GM12878 (cell line): ENCODE results near the gene TCIRG1. TPM values are rescaled to one million over a fixed set of nuclear protein-coding genes. Genes with fewer than 3 reads are reported as not detected.

Source experiments
- ATAC-seq: fragments of 200-7000 bp; cut with Tn5 transposase; 3 replicates; pipeline ENCODE4 v1.9.1; 2020; ENCODE audit warnings: mild to moderate bottlenecking, moderate library complexity
- BruUV-seq: library from RNA; stranded (reverse); fragments of 400-500 nt; replicated peaks from 2 replicates; lab custom pipeline; 2021; lab: Mats Ljungman, UMichigan
- CTCF ChIA-PET: fragments of 300-600 bp; sonication (Branson Sonifier 250); formaldehyde crosslinking; extraction: SDS; loops from one replicate; lab custom pipeline; 2021; ENCODE audit warnings: inconsistent platforms; lab: Yijun Ruan, JAX
- POLR2A ChIA-PET: fragments of 350-600 bp; formaldehyde crosslinking; extraction: SDS; loops from one replicate; lab custom pipeline; 2021; ENCODE audit warnings: inconsistent platforms; lab: Charles Lee
- RAD21 ChIA-PET: fragments of 300-600 bp; sonication (Branson Sonifier 250); formaldehyde crosslinking; loops from one replicate; lab custom pipeline; 2023; ENCODE audit warnings: antibody characterized with exemption; ENCODE audit not compliant: unreplicated experiment; lab: Charles Lee
- SMC1A ChIA-PET: fragments of 300-600 bp; sonication (Branson Sonifier 250); formaldehyde crosslinking; loops from one replicate; lab custom pipeline; 2023; ENCODE audit not compliant: unreplicated experiment, uncharacterized antibody; lab: Charles Lee
- DNase-seq: peaks from one replicate; pipeline ENCODE4 v3.0.0-alpha.2; 2011; ENCODE audit warnings: low read depth, low spot score
- FAIRE-seq: peaks from 3 replicates; lab custom pipeline; 2011; peaks lifted over from hg19 to GRCh38; lab: Jason Lieb, UNC
- H2AFZ ChIP-seq: 2 replicates; pipeline ENCODE4 v1.6.0; 2011; ENCODE audit warnings: low read depth, low read length, control low read depth; ENCODE audit not compliant: control insufficient read depth
- H3K27ac ChIP-seq: 2 replicates; pipeline ENCODE4 v1.5.1; 2011; ENCODE audit warnings: control low read depth; ENCODE audit not compliant: control insufficient read depth, insufficient read depth
- H3K27me3 ChIP-seq, 2 experiments: replicated peaks in 1 of 2; 2 replicates each; pipeline versions ENCODE4 v1.6.0 to v1.6.1; 2011; ENCODE audit warnings: low read length in 1 of 2; ENCODE audit not compliant: control insufficient read depth in 2 of 2, insufficient read depth in 2 of 2
- H3K36me3 ChIP-seq, 2 experiments: 2 replicates each; pipeline ENCODE4 v1.5.1; 2011; ENCODE audit warnings: low read length in 1 of 2; ENCODE audit not compliant: control insufficient read depth in 2 of 2, insufficient read depth in 2 of 2
- H3K4me1 ChIP-seq: 2 replicates; pipeline ENCODE4 v1.6.1; 2011; ENCODE audit warnings: mild to moderate bottlenecking, low read length, moderate library complexity, mixed read lengths; ENCODE audit not compliant: control insufficient read depth, insufficient read depth
- H3K4me2 ChIP-seq: 2 replicates; pipeline ENCODE4 v1.6.0; 2011; ENCODE audit warnings: control low read depth; ENCODE audit not compliant: control insufficient read depth, insufficient read depth
- H3K4me3 ChIP-seq: fragments of 200-600 bp; sonication (generic); 2 replicates; pipeline ENCODE4 v1.5.1; 2016
- H3K79me2 ChIP-seq: 2 replicates; pipeline ENCODE4 v1.6.0; 2011; ENCODE audit warnings: low read length; ENCODE audit not compliant: control insufficient read depth, insufficient read depth
- H3K9ac ChIP-seq: 2 replicates; pipeline ENCODE4 v1.8.0; 2011; ENCODE audit warnings: low read length, control low read depth, mixed read lengths; ENCODE audit not compliant: control insufficient read depth, insufficient read depth
- H3K9me3 ChIP-seq: replicated peaks from 3 replicates; pipeline ENCODE4 v1.5.1; 2011; ENCODE audit warnings: mild to moderate bottlenecking, low read length; ENCODE audit not compliant: control insufficient read depth, insufficient read depth
- H4K20me1 ChIP-seq: 2 replicates; pipeline ENCODE4 v1.6.0; 2011; ENCODE audit not compliant: control insufficient read depth, insufficient read depth
- CREB1 ChIP-seq: IDR thresholded peaks from 2 replicates; pipeline ENCODE4 v1.6.1; 2012; ENCODE audit warnings: low read depth, mild to moderate bottlenecking, inconsistent platforms
- IRF3 ChIP-seq: fragments of 450-650 bp; IDR thresholded peaks from 2 replicates; pipeline ENCODE4 v1.6.1; 2014; ENCODE audit warnings: mild to moderate bottlenecking
- LARP7 ChIP-seq: fragments of 450-650 bp; IDR thresholded peaks from 2 replicates; pipeline ENCODE4 v1.6.1; 2017; ENCODE audit warnings: mild to moderate bottlenecking
- RELB ChIP-seq: fragments of 450-650 bp; IDR thresholded peaks from 2 replicates; pipeline ENCODE4 v1.6.1; 2017; ENCODE audit warnings: low read depth, mild to moderate bottlenecking, moderate library complexity
- SIX5 ChIP-seq: IDR thresholded peaks from 2 replicates; pipeline ENCODE4 v1.6.1; 2011; ENCODE audit warnings: mild to moderate bottlenecking, low read depth, low read length, moderate library complexity; ENCODE audit not compliant: severe bottlenecking
- SREBF1 ChIP-seq: IDR thresholded peaks from 2 replicates; pipeline ENCODE4 v1.6.1; 2012; ENCODE audit warnings: mild to moderate bottlenecking, low read length
- TCF7 ChIP-seq: IDR thresholded peaks from 2 replicates; pipeline ENCODE4 v1.6.1; 2014; ENCODE audit warnings: antibody characterized with exemption, borderline replicate concordance
- ZBTB11 ChIP-seq: fragments of 450-650 bp; formaldehyde crosslinking; IDR thresholded peaks from 2 replicates; pipeline ENCODE4 v1.5.0; 2022; ENCODE audit warnings: mild to moderate bottlenecking, missing genetic modification characterization
- WGBS: methylation state at CpG from one replicate; pipeline ENCODE4 v1.1.6; 2016; ENCODE audit warnings: low lambda C conversion rate; ENCODE audit not compliant: insufficient replicate concordance, insufficient coverage; ENCODE audit errors: missing lambda C conversion rate; 5-methylcytosine and 5-hydroxymethylcytosine counted together
- in situ Hi-C: fragments of 300-500 bp; cut with MboI; formaldehyde crosslinking; loops from 9 replicates; pipeline ENCODE4 v1.14.3; 2018; ENCODE audit warnings: mixed read lengths
- intact Hi-C: fragments of 100-400 bp; cut with micrococcal nuclease; formaldehyde crosslinking; loops from one replicate; pipeline ENCODE4 v1.14.2; 2022; ENCODE audit not compliant: unreplicated experiment
- polyA plus RNA-seq, 11 experiments: library from polyadenylated mRNA; depleted of rRNA in 4 of 11; unstranded in 6 of 11; stranded (reverse) in 5 of 11; fragments of >200 nt; fragmentation: Nextera tagmentation in 4 of 11; fragmentation: Illumina TruSeq in 1 of 11; extraction: Ambion mirVana in 4 of 11; extraction: Trizol in 1 of 11; gene quantifications; 1 replicate in 1 of 11; 2 replicates in 10 of 11; pipeline versions ENCODE4 v1.2.1 to v1.2.3, GENCODE V29; 2011 to 2016; ENCODE audit warnings: inconsistent platforms in 2 of 11, missing spikeins in 2 of 11, low read depth in 1 of 11
- total RNA-seq, 4 experiments: library from RNA; depleted of rRNA in 3 of 4; stranded (reverse); fragments of >200 nt in 3 of 4; fragmentation: Illumina TruSeq in 1 of 4; extraction: Trizol in 1 of 4; gene quantifications; 2 replicates each; pipeline versions ENCODE4 v1.2.1 to v1.2.3, GENCODE V29; 2013 to 2021

Gene TCIRG1
- total and polyA plus RNA-seq, 10 of the 15 experiments (the other 5 are each of a cell fraction or from before 2014, with no cell fraction given) = 0.76 to 218 (median 87.4) TPM

- Histone ChIP-seq H3K27me3 (no peaks in the 10 kb centered on the region), H3K9me3 (no peaks in the 10 kb centered on the region), H3K9ac (peak overlapping the region; percentile 79; the same call in 1 of the 2 replicates), H4K20me1 (no peaks in the 10 kb centered on the region; the same call in 1 of the 2 replicates), H3K4me2 (no peak overlapping the region), H2AFZ (no peak overlapping the region), H3K36me3 (peaks cover 5 to 24% of the 10 kb centered on the region in 2 experiments; a peak in 3 of 4 replicates), H3K4me1 (peaks cover 13% of the 10 kb centered on the region), H3K4me3 (no peak overlapping the region), H3K27ac (peak overlapping the region; percentile 91; the same call in 1 of the 2 replicates), H3K79me2 (peaks cover 46% of the 10 kb centered on the region)
- intact Hi-C loops = no loop called here
- no peak for FAIRE-seq
- POLR2A ChIA-PET = interaction anchor here (3.4 kb wide), 1 partner anchor 76 kb away, joined by 21 read pairs; no protein-coding TSS in a partner anchor
- in situ Hi-C loops = no loop called here
- WGBS = 93% methylated on average over 24 of the region's 27 CpGs
- RAD21 ChIA-PET = interaction anchor here (1.3 to 4.3 kb wide), 3 partner anchors 9 to 76 kb away, joined by 3 to 23 read pairs (median 4); partner anchors contain the start of gene ALDH3B1
- no TSS peak for BruUV-seq
- no peak for DNase-seq
- TF ChIP-seq RELB (no peak), IRF3 (no peak), SIX5 (no peak), SREBF1 (no peak), CREB1 (no peak), LARP7 (no peak), ZBTB11 (no peak), TCF7 (no peak)
- ATAC-seq = no peak
- SMC1A ChIA-PET = interaction anchor here (0.8 to 3.0 kb wide), 3 partner anchors 12 to 75 kb away, joined by 3 to 19 read pairs (median 4); partner anchors contain the start of gene NDUFS8
- CTCF ChIA-PET = interaction anchor here (1.6 kb wide), 1 partner anchor 47 kb away, joined by 3 read pairs; no protein-coding TSS in a partner anchor
Observed at GRCh38 chr11:68042219-68043028, 3.6 kb downstream of the TCIRG1 start.
